GM18520 (cell line): ENCODE measurements around the gene AHRR.

ENCODE experiments used
- ATAC-seq: cut with Tn5 transposase; IDR thresholded peaks from one replicate; pipeline ENCODE4 v1.9.1; 2021; ENCODE audit not compliant: unreplicated experiment

AHRR gene

GRCh38 chr5:344668-345067 lies 23.2 kb downstream of the AHRR start:
- no peak for ATAC-seq

- no peak for ATAC-seq
Observed at GRCh38 chr5:345404-346195, 24.1 kb downstream of the AHRR start.

GRCh38 chr5:346229-346935 lies 24.9 kb downstream of the AHRR start:
- ATAC-seq, result no peak

GRCh38 chr5:347712-348284 lies 26.3 kb downstream of the AHRR start:
- ATAC-seq, result no peak

GRCh38 chr5:348726-349125 lies 27.2 kb downstream of the AHRR start:
- no peak for ATAC-seq

- ATAC-seq, result no peak
Observed at GRCh38 chr5:350355-350754, 28.8 kb downstream of the AHRR start.

GRCh38 chr5:351084-351920 lies 29.8 kb downstream of the AHRR start:
- ATAC-seq, result no peak

- ATAC-seq, result no peak
Observed at GRCh38 chr5:351921-352245, 30.4 kb downstream of the AHRR start.

- no peak for ATAC-seq
Observed at GRCh38 chr5:352639-353611, 31.4 kb downstream of the AHRR start.

GRCh38 chr5:353612-354580 lies 32.4 kb downstream of the AHRR start:
- ATAC-seq, result no peak

GRCh38 chr5:354581-355378 lies 33.3 kb downstream of the AHRR start:
- no peak for ATAC-seq

GRCh38 chr5:355379-355935 lies 33.9 kb downstream of the AHRR start:
- no peak for ATAC-seq

GRCh38 chr5:355958-356357 lies 34.4 kb downstream of the AHRR start:
- ATAC-seq, result no peak

- no peak for ATAC-seq
Observed at GRCh38 chr5:359301-359897, 37.9 kb downstream of the AHRR start.

- ATAC-seq, result no peak
Observed at GRCh38 chr5:360257-361027, 38.9 kb downstream of the AHRR start.

- no peak for ATAC-seq
Observed at GRCh38 chr5:362189-362588, 40.7 kb downstream of the AHRR start.
